Lung (tissue), 12 donors: ENCODE results near the gene RASAL2. TPM values are rescaled to one million over a fixed set of nuclear protein-coding genes. Genes with fewer than 3 reads are reported as not detected.

Experiments
- ATAC-seq: fragments of 200-7000 bp; cut with Tn5 transposase; one replicate; pipeline ENCODE4 v1.9.1; 2020; ENCODE audit warnings: moderate number of reproducible peaks; ENCODE audit not compliant: insufficient read depth, low FRiP score
- DNase-seq, 3 donors: peaks; one replicate each; pipeline ENCODE4 v3.0.0-alpha.2; 2013 to 2017
- H3K27ac ChIP-seq, 2 donors: one replicate each; pipeline ENCODE4 v1.5.1; 2013; ENCODE audit warnings: mild to moderate bottlenecking in 2 of 2, moderate library complexity in 2 of 2, control low read depth in 1 of 2, inconsistent platforms in 1 of 2, low read depth in 1 of 2, low read length in 1 of 2
- H3K27me3 ChIP-seq, 3 donors: one replicate each; pipeline ENCODE4 v1.5.1; 2013; ENCODE audit warnings: low read length in 2 of 3; ENCODE audit not compliant: control insufficient read depth in 3 of 3, insufficient read depth in 3 of 3
- H3K36me3 ChIP-seq, 4 donors: one replicate each; pipeline ENCODE4 v1.5.1; 2013; ENCODE audit warnings: low read length in 4 of 4, mild to moderate bottlenecking in 1 of 4, moderate library complexity in 1 of 4; ENCODE audit not compliant: control insufficient read depth in 4 of 4, insufficient read depth in 4 of 4
- H3K4me1 ChIP-seq, 5 donors: one replicate each; pipeline ENCODE4 v1.5.1; 2013; ENCODE audit warnings: low read length in 5 of 5, mild to moderate bottlenecking in 2 of 5, moderate library complexity in 1 of 5; ENCODE audit not compliant: control insufficient read depth in 5 of 5, insufficient read depth in 5 of 5
- H3K4me3 ChIP-seq: one replicate; pipeline ENCODE4 v1.5.1; 2013; ENCODE audit warnings: mild to moderate bottlenecking, control low read depth, moderate library complexity
- H3K9ac ChIP-seq, 2 donors: one replicate each; pipeline ENCODE4 v1.5.1; 2013; ENCODE audit warnings: low read length in 2 of 2, control low read depth in 1 of 2; ENCODE audit not compliant: insufficient read depth in 1 of 2
- H3K9me3 ChIP-seq, 4 donors: one replicate each; pipeline ENCODE4 v1.5.1; 2013; ENCODE audit warnings: low read length in 3 of 4, mild to moderate bottlenecking in 1 of 4, moderate library complexity in 1 of 4; ENCODE audit not compliant: control insufficient read depth in 4 of 4, insufficient read depth in 3 of 4
- CTCF ChIP-seq: IDR thresholded peaks from 2 replicates; pipeline ENCODE4 v1.5.1; 2012; ENCODE audit warnings: mild to moderate bottlenecking; ENCODE audit errors: control extremely low read depth, extremely low read depth
- WGBS, 2 donors: extraction: QIAGEN DNeasy Blood & Tissue Kit; methylation state at CpG; one replicate each; pipeline ENCODE4 v1.1.7; 2013; 5-methylcytosine and 5-hydroxymethylcytosine counted together
- polyA plus RNA-seq, 2 donors: library from polyadenylated mRNA; stranded (reverse); fragments of 200-250 nt; gene quantifications; one replicate each; pipeline ENCODE4 v1.2.1, GENCODE V29; 2013
- total RNA-seq, 2 donors: library from RNA; depleted of rRNA in 1 of 2; stranded (reverse); fragments of >200 nt in 1 of 2; gene quantifications; one replicate each; pipeline ENCODE4 v1.2.1, GENCODE V29; 2014 to 2021
- donor health status: control.
- donor health status: control.
- donor health status: Bipolar disorder and iron deficiency.
- donor health status: healthy.
- donor health status: DM: yes; HTN: yes; CAD: no.

The RASAL2 gene
- total and polyA plus RNA-seq, 4 donors: 4.9 to 34.8 (median 15.8) TPM

- TF ChIP-seq CTCF: no peak
- Histone ChIP-seq H3K9me3 (no peaks in the 10 kb centered on the region), H3K9ac (no peak overlapping the region), H3K27ac (no peak overlapping the region), H3K4me3 (no peak overlapping the region), H3K4me1 (peaks cover 0 to 12% (median 6%) of the 10 kb centered on the region in 5 donors), H3K36me3 (peaks cover 0 to 11% (median 2%) of the 10 kb centered on the region in 4 donors), H3K27me3 (no peaks in the 10 kb centered on the region)
- no peak for ATAC-seq
- WGBS, 2 donors: 91% methylated on average over 5 of the region's 5 CpGs
- no peak for DNase-seq
Observed at GRCh38 chr1:178483251-178483957, 389.5 kb downstream of the RASAL2 start.

- 37 to 51% methylated on average over 3 of the region's 3 CpGs for WGBS, 2 donors
- ATAC-seq: no peak
- no peak overlapping the region for H3K4me3 ChIP-seq
- peaks cover 0 to 8% (median 2%) of the 10 kb centered on the region in 4 donors for H3K36me3 ChIP-seq
- no peak overlapping the region for H3K27ac ChIP-seq
- peaks cover 0 to 12% (median 6%) of the 10 kb centered on the region in 5 donors for H3K4me1 ChIP-seq
- no peaks in the 10 kb centered on the region for H3K9me3 ChIP-seq
- no peak for DNase-seq
- H3K27me3 ChIP-seq: no peaks in the 10 kb centered on the region
- H3K9ac ChIP-seq: no peak overlapping the region
- no peak for TF ChIP-seq CTCF
Observed at GRCh38 chr1:178484698-178485225, 390.9 kb downstream of the RASAL2 start.

- Histone ChIP-seq H3K27me3 (no peaks in the 10 kb centered on the region), H3K36me3 (peaks cover 0 to 3% (median 1%) of the 10 kb centered on the region in 4 donors), H3K9me3 (no peaks in the 10 kb centered on the region), H3K9ac (no peak overlapping the region), H3K4me1 (peaks cover 0 to 12% (median 6%) of the 10 kb centered on the region in 5 donors), H3K4me3 (no peak overlapping the region), H3K27ac (no peak overlapping the region)
- ATAC-seq (no peak), DNase-seq (no peak)
- TF ChIP-seq CTCF: no peak
- WGBS, 2 donors: 26 to 35% methylated on average over 3 of the region's 3 CpGs
Observed at GRCh38 chr1:178485541-178485981, 391.7 kb downstream of the RASAL2 start.
